Measurements from ENCODE around the gene RCOR1. TPM values are rescaled to one million over a fixed set of nuclear protein-coding genes. Genes with fewer than 3 reads are reported as not detected.
A peak's percentile ranks its signal among the peaks of the same experiment; 100 is the strongest.

Gene RCOR1
- total RNA-seq, 1 experiment from 2014 or later, result 13.9 TPM

DNA sequence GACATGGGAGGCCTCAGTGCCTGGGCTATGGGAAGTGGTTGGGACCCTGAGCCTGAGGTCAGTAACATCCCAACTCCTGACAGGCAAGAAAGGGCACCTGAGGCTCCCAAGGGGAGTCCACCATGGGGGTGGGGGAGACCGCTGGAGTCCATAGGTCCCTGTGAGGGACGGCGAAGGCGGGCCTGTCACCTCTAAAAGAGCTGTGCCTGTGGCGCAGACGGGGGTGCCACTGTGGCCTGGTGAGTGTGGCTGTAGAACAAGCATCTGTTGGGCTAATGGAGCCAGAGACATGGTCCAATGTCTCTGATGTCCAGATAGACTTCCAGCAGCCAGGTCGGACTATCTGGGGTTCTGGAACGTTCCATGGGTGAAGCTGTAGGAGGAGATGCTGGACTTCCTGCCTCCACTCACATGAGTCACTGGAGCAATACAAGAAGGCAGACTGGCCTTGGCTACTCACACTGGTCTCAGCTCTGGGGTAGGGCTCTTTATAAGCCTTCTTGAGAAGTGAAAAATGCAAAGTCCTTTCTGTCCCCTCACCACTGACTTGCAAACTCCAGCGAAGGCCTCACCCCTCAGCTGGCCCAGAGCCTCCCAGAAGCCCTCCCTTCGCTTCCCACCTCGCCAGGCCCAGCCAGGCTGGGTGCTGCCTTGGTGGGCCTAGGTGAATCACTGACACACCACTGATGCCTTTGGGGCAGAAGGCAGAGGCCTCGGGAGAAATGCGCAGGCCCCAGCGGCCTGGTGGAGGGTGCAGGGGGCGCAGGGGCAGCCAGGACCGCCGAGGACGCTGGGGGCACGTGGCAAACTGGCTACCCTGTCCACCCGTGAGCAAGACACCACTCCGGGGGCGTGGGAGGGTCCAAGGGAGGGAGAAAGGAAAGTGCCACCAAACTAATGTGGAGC is 183.7 kb downstream of the RCOR1 start:
- H3K36me3 ChIP-seq (replicated peaks; ENCODE audit: control insufficient read depth, insufficient read depth, low read length), result no peaks in the 10 kb centered on the region
- H3K27me3 ChIP-seq (ENCODE audit: control insufficient read depth, insufficient read depth, low read length), result peaks cover 9% of the 10 kb centered on the region
- H3K4me3 ChIP-seq (ENCODE audit: insufficient read depth, low read depth, low read length), result no peak overlapping the region
- peak; percentile 78 for DNase-seq

DNA sequence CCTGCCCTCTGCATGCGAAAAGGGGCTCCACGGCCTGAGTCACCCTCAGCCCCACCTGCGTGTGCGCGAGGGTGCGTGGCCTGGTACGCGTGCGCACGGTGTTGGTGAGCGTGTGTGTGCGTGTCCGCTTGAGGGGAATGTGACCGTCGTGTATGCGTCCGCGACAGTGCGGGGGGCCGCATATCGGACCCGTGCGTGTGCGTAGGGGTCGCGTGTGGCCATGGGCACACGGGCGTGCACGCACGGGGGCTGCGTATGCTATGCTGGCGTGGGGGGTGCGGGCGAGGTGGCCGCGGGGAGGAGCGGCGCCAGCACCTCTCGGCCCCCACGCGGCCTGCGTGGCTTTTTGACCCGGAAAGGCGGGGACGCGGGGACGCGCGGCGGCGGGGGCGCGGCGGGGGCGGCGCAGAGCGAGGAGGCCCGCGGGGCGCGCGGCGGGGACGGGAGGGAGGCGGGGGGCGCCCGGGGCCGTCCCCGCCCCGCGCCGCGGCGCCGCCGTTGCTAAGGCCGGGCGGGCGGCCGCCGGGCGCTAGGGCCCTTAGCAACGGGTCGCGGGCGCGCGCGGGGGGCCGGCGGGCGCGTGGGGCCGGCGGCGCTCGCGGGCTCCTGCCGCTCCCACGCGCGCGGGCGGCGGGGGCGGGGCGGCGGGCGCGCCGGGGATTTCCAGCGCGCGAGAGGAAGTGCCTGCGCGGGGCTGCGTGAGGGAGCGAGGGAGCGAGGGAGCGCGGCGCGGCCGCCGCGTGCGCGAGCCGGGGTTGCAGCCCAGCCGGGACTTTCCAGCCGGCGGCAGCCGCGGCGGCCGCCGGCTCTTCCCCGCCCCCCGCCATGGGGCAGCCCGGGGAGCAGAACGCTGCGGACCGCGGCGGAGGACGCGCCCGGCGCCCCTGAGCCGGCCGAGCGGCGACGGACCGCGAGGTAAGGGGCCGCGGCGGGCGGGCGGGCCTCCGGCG is 184.6 kb downstream of the RCOR1 start, which contains the start of gene TRAF3:
Gene TRAF3, plus strand, starts transcription at position 689 of the 950 bp plus-strand sequence. CDS start 92,753 bp downstream, outside the sequence.
- DNase-seq, result peak; percentile 97
- Histone ChIP-seq H3K36me3 (replicated peaks; ENCODE audit: control insufficient read depth, insufficient read depth, low read length) (no peaks in the 10 kb centered on the region), H3K4me3 (ENCODE audit: insufficient read depth, low read depth, low read length) (peak within 1 kb of the TSS; percentile 58), H3K27me3 (ENCODE audit: control insufficient read depth, insufficient read depth, low read length) (peaks cover 9% of the 10 kb centered on the region)

DNA sequence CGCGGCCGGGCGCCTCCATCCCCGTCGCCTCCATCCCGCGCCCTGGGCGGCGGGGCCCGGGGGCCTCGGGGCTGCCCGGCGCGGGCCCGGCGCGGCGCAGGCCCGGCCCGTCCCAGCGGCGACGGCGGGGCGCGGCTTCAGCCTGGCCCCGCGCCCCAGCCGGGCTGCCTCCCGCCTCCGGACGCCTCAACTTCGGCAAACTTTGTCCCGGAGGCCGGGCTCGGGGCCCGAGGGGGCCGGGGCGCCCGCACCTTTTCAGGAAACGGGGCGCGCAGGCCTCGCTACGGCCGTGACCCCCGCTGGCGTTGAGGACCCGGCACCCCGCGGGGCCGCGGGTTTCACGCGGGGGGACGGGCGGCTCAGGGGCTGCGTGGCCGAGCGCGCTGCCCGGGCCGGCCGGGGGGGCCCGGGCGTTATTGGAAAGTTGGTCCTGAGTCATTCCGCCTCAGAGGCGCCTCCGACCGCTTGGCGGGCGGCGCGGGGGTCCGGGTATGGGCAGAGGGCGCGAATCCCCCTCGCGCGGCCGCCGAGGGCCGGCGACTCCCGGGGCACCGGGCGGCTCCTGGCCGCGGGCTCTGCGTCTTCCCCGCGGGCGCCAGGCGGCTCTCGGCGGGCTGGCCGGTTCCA is 185.4 kb downstream of the RCOR1 start:
- peak overlapping the region; percentile 58 for H3K4me3 ChIP-seq (ENCODE audit: insufficient read depth, low read depth, low read length)
- DNase-seq, result peak; percentile 80
- H3K36me3 ChIP-seq (replicated peaks; ENCODE audit: control insufficient read depth, insufficient read depth, low read length), result no peaks in the 10 kb centered on the region
- H3K27me3 ChIP-seq (ENCODE audit: control insufficient read depth, insufficient read depth, low read length), result peaks cover 9% of the 10 kb centered on the region

DNA sequence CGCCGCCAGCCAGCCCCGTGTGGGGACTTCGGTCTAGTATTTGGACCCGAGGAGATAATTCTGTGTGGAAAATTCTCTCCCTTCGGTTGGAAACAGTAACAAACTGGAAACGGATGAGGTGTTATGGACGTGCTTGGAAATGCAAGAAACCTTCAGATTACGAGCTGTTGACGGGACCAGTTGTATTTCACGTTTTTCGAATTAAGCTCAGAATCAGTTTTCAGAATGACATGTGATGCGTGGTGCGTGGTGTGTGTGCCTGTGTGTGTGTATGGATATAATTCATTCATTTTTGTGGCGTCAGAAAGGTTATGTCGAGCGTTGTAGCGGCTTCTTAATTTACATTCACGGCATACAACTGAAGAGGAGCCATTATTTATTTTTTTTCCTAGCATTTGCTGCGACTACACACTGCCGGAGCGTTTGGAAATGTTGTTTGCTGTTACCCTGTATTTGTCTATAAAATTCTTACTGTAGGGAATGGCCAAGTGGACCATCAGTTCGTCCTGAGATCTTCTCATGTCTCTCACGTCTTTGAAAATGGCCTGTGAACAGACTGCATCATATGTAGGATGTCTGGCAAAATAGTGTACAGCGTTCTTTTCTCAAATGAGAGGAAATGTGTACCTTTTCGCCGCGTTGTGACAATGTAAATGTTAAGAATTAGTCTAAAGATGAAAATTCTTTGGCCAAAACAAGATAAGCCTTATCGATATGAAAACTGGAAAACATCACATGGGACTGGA is 186.1 kb downstream of the RCOR1 start:
- peak; percentile 15 for DNase-seq
- Histone ChIP-seq H3K4me3 (ENCODE audit: insufficient read depth, low read depth, low read length) (peak overlapping the region; percentile 58), H3K27me3 (ENCODE audit: control insufficient read depth, insufficient read depth, low read length) (peaks cover 9% of the 10 kb centered on the region), H3K36me3 (replicated peaks; ENCODE audit: control insufficient read depth, insufficient read depth, low read length) (no peaks in the 10 kb centered on the region)

DNA sequence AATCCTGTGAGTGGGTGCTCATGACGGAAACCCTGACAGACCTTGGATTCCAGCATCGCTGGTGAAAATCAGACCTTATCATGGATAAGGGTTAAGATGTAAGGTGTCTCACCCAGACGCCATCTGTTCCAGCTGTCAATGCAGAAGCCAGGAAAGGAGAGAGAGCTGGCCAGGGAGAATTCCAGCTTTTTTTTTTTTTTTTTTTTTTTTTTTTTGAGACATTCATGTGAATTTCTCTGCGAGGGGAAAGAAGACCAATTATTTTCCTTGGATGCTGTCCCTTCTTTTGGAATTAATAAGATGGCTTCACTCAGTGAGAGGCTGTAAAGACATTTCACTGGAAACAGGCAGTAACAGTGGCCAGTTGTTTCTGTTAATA is 186.6 kb downstream of the RCOR1 start:
- peak; percentile 34 for DNase-seq

DNA sequence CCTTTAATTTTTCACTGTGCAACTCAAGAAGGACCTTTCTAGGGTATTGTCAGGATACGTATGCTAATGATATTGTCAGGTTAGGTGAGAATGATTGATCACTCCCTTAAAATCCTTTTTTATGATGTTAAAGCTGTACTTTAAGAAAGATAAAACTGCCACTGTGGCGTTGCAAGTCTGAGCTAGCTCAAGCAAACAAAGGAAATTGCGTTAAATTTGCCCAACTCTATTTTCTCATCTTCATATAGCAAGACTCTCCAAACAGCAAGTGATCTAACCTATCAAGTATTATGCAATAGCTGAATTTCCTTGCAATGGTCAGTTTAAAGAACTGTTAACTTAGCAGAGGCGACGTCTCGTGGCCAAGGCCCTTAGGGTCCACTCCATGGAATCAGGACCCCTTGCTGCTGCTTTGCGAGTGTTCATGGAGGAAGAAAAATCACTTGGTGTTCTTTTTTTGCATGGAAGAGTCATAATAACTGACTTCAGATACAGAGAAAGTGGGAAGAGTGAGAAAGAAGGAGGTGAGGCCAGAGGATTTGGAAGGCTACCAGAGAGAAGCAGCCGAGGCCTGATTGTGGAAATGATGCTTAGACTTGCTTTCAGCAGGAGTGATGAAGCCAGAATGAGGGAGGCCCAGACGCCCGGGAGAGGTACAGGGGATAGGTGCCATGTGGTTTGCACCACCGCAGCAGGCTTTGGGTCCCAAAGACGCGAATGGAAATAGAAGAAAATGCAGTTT is 187.3 kb downstream of the RCOR1 start:
- peaks cover 9% of the 10 kb centered on the region for H3K27me3 ChIP-seq (ENCODE audit: control insufficient read depth, insufficient read depth, low read length)
- no peak overlapping the region for H3K4me3 ChIP-seq (ENCODE audit: insufficient read depth, low read depth, low read length)
- peak; percentile 32 for DNase-seq
- no peaks in the 10 kb centered on the region for H3K36me3 ChIP-seq (replicated peaks; ENCODE audit: control insufficient read depth, insufficient read depth, low read length)

More for the DNA sequence above, 186.6 kb downstream of the RCOR1 start:
- no peaks in the 10 kb centered on the region for H3K36me3 ChIP-seq (replicated peaks; ENCODE audit: control insufficient read depth, insufficient read depth, low read length)
- H3K4me3 ChIP-seq (ENCODE audit: insufficient read depth, low read depth, low read length), result no peak overlapping the region
- H3K27me3 ChIP-seq (ENCODE audit: control insufficient read depth, insufficient read depth, low read length), result peaks cover 9% of the 10 kb centered on the region

Other genes starting within 250 kb of the RCOR1 start
- gene CINP, start 229.8 kb upstream of the RCOR1 start, total RNA-seq (2014; rRNA removed; shearing (Covaris generic)), result 42.3 and 52.9 TPM in 2 replicates
- gene TECPR2, start 229.7 kb upstream of the RCOR1 start, total RNA-seq (2014; rRNA removed; shearing (Covaris generic)), result 11.2 and 13.4 TPM in 2 replicates
- gene ANKRD9, start 82.9 kb upstream of the RCOR1 start, total RNA-seq (2014; rRNA removed; shearing (Covaris generic)), result 52.0 and 55.7 TPM in 2 replicates
- 5.5 and 11.5 TPM in 2 replicates for gene TRAF3, start 184.8 kb downstream of the RCOR1 start, total RNA-seq (2014; rRNA removed; shearing (Covaris generic))